Stimulated activated CD4-positive, alpha-beta T cell treated with anti-CD3 and anti-CD28 coated beads, Interleukin-4, amount 100 ng/mL, for 4 hours (primary cell): Measurements from ENCODE around the gene SCRG1.
A peak's percentile ranks its signal among the peaks of the same experiment; 100 is the strongest.

ENCODE experiments used
- DNase-seq, 2 experiments: peaks; one replicate each; pipeline ENCODE4 v3.0.0-alpha.2; 2020

The SCRG1 gene

DNA sequence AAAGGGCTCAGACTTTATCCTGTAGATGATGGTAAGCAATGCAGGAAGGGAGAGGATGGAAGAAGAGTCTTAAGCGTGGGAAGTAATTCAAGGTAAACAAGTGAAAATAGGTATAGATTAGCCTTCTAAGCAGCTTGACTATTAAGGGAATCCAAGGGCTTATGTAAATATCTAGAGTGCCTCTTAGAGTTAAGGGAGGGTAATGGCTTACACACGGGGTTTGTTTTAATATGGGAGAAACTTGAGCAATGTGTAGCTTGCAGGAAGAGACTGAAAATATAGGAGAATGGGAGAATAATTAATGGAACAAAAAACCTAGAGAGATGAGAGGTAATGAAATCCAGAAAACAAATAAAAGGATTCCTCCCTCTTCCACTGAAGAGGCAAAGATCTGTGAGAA lies 41.0 kb downstream of the SCRG1 start:
- no peak for DNase-seq

DNA sequence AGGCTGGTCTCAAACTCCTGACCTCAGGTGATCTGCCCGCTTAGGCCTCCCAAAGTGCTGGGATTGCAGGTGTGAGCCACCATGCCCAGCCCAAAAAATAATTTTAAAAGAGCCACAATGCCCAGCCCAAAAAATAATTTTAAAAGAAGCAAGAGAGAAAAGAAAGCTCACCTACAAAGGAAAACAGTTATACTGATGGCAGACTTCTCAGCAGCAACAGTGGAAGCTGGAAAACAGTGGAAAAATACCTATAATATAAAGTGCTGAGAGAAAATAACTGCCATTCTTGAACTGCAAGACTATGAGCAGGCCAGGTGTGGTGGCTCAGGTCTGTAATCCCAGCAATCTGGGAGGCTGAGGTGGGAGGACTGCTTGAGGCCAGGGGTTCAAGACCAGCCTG lies 51.4 kb downstream of the SCRG1 start:
- no peak for DNase-seq

DNA sequence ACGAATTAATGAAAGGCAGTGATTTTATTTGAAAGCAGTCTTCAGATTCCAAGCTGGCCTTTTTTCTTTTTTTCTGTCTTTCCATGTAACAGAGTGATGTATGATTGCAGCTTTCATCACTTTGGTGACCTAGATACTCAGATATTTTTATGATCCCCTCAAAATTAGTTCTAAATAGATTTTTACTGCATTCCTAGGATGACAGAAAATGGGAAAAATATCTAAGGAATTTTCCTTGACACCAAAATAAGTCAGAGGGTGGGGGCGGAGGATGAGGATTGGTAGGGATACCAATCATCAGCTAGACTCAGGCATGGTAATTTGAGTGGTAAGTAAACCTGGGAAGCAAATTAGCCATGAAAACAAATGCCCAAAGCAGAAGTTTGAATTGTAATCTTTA lies 52.8 kb downstream of the SCRG1 start:
- DNase-seq = no peak

DNA sequence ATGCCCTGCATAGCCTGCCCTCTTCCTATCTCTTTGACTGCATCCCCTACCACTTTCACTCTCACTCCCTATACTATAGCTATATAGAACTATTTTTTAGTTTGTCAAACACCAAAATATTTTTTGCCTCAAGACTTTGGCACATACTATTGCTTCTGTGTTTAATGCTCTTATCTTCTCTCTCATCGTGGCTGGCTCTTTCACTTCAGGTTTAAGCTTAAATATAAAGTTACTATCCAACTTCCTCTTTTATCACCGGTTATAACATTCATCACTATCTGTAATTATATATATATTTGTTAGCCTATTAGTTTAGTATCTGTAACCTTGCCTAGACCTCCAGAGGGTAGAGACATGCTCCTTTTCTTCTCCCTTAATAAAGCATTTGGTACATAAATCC lies 53.3 kb downstream of the SCRG1 start:
- DNase-seq = no peak

DNA sequence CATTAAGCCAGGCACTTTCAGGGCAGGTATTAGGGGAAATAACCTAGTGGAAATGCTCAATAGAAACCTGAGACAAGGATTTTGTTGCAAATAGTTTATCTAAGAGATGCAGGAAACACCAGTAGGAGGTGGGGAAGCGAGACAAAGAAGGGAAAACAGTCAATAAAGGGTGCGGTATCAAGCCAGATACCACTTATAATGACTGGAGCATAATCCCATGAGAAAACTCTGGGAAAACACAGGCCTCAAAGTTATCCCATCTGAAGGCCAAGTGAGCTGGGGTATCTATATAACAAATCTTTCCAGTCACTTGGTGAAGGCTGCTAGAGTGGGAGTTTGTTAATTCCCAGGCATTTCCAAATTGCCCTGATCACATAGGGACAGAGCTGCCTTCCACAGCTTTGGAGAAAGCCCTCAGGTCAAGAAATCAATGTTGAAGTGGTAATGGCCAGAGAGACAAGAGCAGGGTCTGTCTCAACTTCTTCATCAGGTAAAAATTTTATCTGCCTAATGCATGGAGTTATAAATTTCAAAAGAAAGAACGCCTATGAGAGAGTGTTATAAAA lies 55.0 kb downstream of the SCRG1 start:
- no peak for DNase-seq

DNA sequence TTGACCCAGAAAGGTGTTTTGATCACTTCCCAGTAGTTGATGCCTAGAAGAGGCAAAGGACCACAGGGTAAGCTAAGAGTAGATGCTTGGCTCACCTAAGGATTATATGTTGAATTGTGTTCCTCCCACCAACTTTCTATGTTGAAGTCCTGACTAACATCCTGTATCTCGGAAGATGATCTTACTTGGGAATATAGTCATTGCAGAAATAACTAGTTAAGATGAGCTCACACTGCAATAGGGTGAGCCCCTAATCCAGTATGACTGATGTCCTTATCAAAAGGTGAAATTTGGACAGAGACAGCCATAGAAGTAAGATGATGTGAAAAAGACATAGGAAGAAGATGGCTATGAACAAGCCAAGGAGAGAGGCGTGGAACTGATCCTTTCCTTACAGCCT lies 61.5 kb downstream of the SCRG1 start:
- DNase-seq = no peak

DNA sequence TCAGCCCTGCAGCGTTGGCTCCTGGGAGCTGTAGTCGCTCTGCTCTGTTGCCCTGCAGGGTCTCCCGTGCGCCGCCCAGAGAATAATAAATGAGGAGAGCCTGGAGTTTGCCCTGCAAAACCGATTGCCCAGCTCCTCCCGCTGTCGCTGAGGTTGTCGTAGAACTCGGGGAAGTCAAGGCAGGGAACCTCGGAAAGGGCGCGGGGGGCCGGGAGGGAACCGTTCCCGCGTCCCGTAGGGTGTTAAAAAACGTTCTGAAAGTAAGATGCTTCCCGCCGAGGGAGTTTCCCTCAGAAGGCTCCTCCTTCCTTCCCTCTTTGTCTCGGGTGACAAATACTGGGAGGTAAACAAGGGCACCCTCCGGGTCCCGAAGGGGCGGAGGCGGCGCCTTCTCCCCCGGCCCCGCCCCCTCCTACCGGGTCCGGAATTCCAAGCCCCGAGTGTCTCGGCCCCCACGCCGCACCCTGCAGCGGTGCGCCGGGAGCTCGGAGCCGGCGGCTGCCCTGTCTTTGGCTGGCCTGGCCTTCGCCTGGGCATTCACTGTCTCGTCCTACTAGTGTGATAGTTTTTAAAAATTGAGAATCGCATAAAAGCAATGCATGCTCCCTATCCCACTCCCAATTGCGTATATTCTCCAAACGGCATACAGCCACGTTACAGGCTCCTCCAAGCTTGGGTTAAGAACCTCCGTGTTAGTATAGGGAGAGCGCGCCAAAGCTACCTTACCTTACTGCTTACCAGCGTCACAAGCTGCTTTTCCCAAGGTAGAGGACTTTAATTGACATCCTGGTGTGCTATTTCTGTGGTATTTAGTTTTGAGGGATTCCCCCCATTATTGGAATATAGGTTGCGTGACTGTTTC lies 63.8 kb downstream of the SCRG1 start:
- DNase-seq = peak; percentile 1 to 7
